Heart left ventricle (tissue), 13 donors: ENCODE data around the gene RRP9.

Source experiments
- POLR2A ChIP-seq, 2 donors: fragments of 450-650 bp; IDR thresholded peaks; one replicate each; pipeline ENCODE4 v1.6.1; 2017; ENCODE audit warnings: antibody characterized with exemption in 2 of 2, mild to moderate bottlenecking in 2 of 2, moderate library complexity in 2 of 2
- TF ChIP-seq, protein P1 (sequence below), 12 donors: fragments of 200-600 bp; sonication (generic) in 4 of 12; IDR thresholded peaks; one replicate each; pipeline versions ENCODE4 v1.5.0 to v1.8.0; 2018 to 2022; ENCODE audit warnings: antibody characterized with exemption in 12 of 12, mild to moderate bottlenecking in 5 of 12
- donor health status: ischemic (EF 13 %, LVEDD 7.1; RV severe dilation, severe dysfunction).
- donor health status: DM: no; HTN: yes; CAD: no.
- donor health status: DM: no; HTN: no; CAD: no.
- donor health status: ischemic (EF 25% LVEDD 6.9; RV normal size, moderate dysfunction).
- donor health status: ischemic (EF 25% LVEDD 5.7; RV mildly dilated, moderate dysfunction).
- donor health status: ischemic (EF 35%, LVEDD 5.7; RV mildly dilated, moderate dysfunction).
- donor health status: nonischemic (EF 11% LVEDD 7.7; RV severe dilation, severe dysfunction).
- donor health status: DM: yes; HTN: yes; CAD: no.
- donor health status: PGD.
- donor health status: ischemic (EF 29% LVEDD 5.4; RV normal size, mild dysfunction).
- donor health status: nonischemic (EF 23%, LVEDD 6.1; RV moderate dilation, normal function).

DNA sequence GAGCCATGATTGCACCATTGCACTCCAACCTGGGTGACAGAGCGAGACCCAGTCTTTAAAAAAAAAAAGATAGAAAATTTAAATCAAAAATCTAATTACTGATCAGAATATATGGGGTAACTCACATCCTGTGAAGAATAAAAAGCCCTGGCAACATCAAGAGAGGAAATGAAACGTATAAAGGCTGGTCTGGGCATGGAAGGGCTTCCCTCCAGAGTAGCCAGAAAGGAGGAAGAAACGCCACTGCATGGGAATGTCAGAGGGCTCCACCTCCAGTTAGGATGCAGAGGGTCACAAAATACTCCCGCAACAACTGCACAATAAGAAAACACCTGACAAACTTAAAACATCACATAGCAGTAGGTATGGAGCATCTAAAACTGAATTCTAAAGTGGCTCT is 33.7 kb downstream of the RRP9 start:
- no peak for TF ChIP-seq POLR2A (IDR thresholded peaks at IDR 0.05)
- TF ChIP-seq, protein P1, sequence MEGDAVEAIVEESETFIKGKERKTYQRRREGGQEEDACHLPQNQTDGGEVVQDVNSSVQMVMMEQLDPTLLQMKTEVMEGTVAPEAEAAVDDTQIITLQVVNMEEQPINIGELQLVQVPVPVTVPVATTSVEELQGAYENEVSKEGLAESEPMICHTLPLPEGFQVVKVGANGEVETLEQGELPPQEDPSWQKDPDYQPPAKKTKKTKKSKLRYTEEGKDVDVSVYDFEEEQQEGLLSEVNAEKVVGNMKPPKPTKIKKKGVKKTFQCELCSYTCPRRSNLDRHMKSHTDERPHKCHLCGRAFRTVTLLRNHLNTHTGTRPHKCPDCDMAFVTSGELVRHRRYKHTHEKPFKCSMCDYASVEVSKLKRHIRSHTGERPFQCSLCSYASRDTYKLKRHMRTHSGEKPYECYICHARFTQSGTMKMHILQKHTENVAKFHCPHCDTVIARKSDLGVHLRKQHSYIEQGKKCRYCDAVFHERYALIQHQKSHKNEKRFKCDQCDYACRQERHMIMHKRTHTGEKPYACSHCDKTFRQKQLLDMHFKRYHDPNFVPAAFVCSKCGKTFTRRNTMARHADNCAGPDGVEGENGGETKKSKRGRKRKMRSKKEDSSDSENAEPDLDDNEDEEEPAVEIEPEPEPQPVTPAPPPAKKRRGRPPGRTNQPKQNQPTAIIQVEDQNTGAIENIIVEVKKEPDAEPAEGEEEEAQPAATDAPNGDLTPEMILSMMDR (IDR thresholded peaks at IDR 0.05), result no peak
